Cerebellar nuclear complex (tissue), 1 donor: ENCODE results near the gene ATP10A.

Experiments
- DNase-seq, 2 experiments: peaks; one replicate each; lab custom pipeline; 2025; lab: John Stamatoyannopoulos, UW

The ATP10A gene

DNA sequence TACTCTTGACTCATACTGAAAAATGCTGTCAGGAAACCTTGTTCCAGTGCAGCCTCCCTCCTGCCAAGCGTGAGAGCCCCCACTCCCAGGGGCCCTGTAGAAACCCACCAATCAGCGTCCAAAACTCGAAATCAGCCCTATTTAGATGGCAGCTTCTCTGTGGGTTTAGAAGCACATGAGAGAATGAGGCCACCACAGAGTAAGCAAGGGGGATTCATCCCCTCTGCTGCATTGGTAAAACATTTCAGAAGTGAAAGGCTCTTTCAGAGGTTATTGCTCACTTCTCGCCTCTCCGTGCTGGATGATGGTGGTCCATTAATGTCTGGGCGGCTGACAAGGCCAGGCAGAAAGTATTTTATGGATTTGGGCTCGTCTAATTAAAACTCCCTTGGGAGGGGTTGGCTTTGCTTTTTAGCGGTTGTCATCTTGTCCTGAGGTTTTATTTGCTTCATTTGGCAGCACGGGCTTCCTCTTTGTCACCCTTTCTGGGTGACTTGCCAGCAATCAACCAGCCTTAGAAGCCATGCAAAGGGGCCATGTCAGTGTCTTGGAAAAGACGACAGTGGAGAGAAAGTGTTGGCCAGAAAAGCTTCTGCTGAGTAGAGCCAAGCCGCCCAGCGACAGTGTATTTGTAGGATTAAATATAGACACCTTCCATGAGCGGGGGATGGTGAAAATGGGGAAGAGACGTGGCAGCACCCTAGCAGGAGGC, 145.5 kb downstream of the ATP10A start:
- no peak for DNase-seq

DNA sequence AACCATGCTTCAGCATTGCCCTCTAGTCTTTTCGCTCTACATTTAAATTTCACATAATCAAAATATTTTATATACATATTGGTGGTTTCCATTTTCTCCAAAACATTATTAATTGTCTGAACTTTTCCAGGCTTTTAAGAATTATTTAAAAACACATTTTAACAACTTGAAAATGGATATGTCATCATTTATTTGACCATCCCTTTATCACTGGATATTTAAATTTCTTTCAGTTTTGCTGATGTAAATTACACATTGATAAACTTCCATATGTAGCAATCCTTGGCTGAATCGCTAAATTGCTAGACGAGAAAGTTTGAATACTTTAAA, 146.0 kb downstream of the ATP10A start:
- DNase-seq: no peak

DNA sequence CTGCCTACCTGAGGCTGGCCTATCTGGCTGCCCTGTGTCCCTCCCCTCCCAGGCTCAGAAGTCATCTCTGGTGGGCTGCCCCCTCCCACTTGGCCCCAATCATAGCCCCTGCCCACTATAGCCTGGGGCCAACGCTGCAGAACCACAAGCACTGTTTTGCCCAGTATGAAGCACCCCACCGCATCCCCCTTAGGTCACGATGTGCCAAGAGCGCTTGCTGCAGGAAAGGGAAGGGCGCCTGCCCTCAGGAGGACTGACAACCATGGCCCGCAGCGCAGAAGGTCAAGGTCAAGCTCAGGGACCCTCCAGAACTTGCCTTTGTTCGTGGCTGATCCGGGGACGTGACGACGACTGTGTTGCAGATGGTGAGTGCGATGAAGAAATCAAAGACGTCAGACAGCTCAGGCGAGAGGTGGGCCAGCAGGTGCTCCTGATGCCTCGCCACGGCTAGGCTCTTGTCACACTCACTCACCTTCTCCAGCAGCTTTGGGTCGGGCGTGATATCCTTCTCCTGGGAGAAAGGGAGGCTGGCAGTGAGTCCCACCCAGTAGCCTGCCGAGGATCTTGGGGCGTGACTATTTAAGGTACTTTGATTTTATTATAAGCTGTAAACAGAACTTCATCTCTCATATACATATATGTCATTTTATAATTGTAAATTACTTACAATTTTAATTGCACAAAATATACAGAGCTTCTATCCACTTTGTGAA, 146.6 kb downstream of the ATP10A start:
- DNase-seq: no peak

DNA sequence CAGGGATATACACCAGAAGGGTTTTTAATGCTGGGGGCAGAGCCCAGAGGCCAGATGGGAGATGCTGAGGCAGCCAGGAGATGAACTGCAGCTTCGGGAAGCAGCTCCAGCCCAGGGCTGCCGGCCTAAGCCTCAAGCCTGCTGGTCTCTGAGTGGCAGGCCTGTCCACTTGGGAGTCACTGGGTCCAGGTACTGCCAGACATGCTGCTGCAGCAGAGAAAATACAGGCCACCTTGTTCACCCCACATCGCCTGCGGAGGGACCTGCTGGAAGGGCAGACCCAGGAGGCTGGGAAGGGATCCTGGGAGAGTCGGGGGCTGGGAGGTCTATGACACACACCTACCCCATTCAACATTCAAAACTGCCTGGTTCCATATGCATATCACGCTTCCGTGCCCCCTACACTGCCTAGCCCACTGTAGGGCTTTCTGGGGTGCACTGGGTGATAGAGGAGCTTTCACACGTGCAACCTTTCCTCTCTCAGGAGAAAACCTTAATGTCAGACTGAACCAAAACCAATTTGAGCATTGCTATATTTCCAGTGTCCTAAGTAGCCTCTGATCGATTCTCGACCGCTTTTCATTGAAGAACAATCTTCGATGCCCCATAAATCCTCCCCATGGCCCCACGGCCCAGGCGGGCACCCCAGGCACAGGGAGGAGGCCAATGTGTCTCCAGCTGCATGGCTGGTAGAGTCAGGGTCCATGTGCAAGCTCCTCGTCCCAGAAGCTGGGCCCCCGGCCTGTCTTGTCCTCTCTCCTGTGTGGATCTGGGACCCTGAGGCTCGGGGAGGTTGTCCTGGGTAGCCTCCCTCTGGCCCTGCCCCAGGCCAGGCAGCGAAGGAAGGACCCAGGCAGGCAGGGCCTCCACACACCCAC, 147.4 kb downstream of the ATP10A start:
- DNase-seq: no peak

DNA sequence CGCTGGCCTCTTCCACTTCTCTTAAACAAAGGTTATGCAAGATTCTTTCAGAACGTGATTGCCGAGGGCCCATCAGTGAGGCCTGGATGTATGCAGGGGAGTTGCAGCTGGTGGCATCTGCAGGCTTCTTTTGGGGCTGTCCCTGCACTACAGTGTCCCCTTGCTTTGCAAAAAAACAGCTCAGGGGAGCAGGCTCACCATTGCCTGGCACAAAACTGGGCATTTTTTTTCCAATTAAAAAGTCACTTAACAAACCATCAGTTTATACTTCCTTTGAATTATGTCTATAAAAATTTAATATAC, 148.6 kb downstream of the ATP10A start:
- no peak for DNase-seq

DNA sequence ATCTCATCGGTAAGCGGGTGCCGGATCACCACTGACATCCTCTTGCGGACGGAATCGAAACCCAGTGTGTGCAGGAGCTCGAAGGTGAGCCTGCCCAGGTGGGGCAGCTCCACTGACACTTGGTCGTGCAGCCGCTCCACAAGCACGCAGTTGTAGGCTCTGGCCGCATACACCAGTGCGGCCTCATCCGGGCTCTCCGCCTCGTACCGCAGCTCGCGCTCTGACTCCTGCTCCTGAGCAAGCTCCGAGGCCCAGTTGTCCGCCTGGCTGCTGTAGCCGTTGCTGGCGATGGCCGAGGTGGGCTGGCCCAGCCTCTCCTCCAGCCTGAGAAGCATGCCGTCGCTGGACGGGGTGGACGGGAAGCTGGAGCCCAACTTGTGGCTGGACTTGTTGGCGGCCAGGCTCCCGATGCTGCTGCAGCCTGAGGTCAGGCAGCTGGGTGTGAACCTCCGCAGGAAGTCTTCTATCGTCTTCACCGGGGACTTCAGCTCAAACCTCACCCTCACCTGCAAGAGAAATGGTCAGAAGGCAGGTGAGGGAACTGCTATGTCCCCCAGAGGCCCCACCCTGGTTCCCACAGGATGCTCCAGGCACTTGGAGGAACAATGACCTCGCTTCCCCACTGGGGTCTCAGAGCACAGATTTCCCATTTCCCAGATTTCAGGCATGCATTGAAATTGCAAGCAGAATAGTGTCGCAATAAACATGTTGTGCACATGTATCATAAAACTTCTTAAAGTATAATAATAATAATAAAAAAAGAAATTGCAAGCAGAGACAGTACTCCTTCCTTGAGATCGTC, 149.2 kb downstream of the ATP10A start:
- DNase-seq: no peak

DNA sequence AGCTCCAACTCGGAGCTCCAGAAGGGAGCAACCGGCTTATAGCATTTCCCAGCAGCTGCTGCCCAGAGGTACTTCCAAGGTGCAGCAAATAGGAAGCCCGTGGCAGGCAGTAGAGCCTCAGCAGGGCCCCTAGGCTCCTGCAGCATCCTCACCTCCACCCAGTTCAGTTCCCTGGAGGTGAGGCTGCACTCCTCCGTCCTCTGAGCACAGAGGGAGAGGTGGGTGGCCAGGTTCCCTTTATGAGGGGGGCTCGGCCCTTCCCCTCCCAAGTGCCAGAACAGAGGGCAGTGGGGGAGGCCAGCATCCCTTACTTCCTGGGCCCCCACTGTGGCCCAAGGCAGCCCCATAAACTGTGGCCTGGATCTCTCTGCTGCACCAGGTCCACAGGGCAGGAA, 150.2 kb downstream of the ATP10A start:
- no peak for DNase-seq

DNA sequence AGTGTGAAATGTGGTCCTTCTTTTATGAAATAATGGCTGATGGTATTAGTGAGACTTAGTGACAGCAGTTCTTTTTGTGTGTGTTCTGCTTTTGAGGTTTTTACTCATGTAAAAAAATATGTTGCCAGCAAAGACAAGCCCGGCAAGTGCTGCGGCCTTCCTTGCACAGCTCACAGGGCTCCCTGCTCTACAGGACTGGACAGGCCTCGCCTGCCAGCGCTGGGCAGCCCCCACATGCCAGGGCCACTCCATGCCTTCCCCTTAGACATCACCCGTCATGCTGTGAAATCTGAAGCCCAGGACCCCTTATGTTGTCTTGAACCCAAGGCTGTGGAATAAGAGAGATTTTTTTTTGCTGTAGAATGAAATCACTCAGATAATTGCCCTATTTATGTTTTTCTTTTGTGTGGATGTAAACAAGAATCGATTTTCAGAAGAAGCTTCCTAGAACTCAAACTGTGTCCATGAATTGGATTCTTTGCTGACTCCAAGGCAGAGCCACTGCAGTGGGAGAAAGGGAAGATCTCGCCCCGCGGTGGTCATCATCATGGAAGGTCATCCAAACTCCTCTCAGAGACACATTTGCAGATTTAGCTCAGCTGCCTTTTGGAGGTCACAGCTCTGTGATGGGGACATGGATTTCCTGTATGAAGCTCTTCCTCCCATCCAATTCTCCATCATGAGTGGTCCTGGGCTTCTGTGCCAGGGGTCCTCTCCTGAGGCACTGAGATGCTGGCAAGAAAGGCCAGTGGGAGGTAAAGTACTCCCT, 150.8 kb downstream of the ATP10A start:
- no peak for DNase-seq

DNA sequence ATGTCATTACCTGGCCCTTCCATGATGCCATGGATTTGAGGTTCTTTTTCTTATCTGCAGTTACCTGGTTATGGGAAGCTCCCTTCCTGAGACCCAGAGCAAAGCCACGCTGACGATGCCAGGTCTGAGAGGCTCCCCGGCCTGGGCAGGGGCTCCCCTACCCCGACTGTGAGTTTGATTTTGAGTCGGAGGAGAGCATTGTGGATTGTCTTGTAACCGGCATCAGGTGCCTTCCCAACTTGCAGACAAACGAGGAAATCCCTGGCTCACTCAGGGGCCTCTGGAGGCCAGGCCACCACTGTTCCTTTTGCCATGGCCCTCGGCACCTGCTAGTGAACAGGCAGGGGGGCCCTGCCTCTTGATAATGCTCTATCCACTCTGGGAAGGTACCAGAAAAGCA, 151.4 kb downstream of the ATP10A start:
- no peak for DNase-seq

DNA sequence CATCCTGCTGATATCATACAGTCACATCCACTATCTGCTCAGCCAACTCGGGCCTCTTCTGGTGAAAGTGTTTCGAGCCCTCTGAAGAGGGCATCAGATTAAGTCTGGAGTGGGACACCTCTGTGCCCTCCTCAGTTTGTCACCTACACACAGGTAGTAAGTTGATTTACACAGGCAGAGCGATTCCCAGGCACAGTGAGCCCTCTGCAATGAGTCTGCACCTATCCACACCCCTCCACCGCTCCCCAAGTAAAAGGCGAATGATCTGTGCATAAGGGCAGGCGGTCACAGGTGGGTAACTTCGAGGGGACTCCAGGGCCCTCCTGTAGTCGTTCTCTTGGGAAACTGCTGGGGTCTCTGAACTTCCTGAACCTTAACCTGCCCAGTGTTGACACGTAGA, 152.0 kb downstream of the ATP10A start:
- DNase-seq: no peak

DNA sequence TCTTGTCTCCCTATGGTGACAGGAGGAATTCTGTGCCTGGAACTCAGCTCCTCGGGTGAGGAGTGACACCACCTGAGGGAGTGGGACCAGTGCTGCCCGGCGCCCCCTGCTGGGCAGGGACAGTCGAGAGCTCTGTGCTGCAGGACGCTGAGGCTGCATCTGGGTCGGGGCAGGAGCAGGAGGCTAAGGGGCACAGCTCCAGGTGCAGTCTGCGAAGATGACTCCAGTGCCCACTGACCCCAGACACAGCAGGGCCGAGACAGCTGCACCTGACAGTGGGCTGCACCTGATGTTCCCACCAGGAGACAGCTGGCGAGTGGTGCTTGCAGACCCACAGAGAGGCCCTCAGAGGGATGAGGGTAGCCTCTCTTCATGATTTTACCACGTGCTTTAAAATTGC, 152.9 kb downstream of the ATP10A start:
- no peak for DNase-seq

DNA sequence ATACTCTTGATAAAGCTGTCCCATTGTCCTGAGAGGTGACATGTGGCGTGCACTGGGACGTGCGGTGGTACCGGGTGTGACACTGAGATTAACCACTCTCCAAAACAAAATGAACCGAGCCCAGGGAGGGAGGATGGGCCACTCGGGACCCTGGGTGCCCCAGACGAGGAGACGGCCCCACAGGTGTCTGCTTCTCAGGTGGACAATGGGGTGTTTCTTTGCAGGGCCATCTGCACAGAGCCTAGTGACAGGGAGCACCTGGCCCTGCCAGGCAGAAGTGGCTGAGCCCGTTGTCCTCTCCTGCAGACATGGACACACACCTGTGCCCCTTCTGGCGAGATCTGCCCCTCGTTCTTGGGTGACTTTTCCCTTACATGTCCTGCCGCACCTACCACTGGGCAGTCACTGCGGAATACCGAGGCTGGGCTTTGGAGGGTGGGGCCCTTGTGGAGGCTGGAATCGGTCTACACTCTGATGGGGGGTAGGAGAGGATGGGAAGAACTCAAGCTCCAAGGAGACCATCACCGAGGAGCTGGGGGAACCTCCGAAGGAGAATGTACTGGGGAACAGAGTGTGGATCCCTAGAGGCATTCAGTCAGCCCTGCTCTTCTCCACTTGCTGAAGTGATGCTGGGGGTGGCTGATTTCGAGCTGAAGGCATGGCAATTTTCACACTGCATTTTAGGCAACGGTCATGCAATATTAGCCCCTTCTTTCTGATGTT, 153.5 kb downstream of the ATP10A start:
- no peak for DNase-seq

DNA sequence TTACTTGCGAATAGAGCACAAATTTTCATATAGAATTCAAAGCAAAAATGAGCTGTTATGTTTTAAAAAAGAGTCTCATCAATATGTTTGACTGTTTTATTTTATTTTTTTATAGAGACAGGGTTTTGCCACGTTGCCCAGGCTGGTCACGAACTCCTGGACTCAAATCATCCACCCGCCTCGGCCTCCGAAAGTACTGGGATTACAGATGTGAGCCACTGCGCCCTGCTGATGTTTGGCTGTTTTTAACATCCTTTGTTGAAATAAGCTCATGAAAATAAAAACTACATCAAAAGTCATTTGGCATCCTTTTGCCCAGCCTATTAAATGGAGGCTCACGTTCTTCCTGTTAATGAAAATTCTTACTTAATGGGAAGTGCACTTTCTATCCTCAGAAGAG, 154.7 kb downstream of the ATP10A start:
- no peak for DNase-seq

DNA sequence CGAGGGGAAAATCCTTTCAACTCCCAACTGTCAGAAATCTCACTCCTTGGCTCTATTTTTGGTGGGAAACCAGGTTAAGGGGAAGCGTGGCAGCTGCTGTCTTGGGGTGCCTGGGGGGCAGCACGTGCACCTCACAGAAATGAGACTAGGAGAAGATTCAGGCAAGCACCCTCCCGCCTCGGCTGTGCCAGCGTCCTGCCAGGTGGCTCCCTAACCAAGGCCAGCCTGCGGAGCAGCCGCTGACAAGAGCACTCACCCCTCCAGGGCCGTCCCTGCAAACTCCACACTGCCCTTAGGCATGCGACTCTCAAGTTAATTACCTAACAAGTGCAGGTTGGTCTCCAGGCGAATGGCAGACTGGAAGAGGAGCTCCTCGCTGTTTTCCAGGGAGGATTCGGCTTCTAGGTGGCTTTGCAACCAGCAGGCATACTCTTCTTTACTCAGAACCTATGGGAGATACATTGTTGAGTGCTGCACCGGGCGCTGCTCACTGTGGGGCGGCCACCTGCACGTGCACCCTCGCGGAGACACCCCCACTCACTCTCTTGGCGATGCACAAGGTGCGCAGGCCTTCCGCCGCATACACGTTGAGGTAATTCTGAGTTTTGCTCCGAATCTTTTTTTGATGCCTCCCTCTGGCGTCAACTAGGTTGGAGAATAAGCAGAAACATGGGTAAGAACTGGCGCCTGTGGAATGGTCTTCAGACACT, 155.3 kb downstream of the ATP10A start:
- no peak for DNase-seq

DNA sequence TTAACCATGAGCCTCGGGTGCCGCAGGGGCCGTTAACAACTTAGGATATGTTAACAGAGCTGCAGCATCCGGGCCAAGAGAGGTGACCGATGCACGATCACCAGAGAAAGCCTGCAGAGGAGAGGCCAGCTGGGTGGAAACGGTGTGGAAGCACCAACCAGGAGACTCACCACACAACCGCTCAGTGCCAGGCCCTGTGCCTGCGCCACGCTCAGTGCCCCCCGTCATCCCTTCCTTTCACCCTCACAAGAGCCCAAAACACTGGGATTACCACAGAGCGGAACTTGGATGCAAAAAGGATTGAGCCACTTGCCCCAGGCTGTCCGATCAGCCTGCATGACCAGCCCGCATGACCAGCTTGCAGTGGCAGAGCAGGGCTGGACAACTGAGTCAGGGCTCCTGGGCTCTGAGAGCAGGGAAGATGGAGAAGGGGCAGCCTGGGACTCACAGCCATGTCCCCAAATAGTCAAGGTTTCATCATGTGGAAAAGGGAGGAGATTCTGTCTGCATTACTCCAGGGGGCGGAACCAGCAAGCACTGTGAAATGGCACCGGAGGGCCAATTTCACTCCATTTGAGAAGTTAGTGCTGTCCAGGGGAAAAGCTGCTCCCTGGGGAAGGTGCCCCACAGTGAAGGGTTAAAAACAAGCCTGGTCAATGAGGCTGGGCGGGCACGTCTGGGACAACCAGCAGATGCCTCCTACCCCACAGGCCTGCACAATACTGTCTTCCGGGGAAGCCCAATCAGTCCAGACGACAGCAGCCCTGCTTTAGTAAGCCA, 156.8 kb downstream of the ATP10A start:
- no peak for DNase-seq

DNA sequence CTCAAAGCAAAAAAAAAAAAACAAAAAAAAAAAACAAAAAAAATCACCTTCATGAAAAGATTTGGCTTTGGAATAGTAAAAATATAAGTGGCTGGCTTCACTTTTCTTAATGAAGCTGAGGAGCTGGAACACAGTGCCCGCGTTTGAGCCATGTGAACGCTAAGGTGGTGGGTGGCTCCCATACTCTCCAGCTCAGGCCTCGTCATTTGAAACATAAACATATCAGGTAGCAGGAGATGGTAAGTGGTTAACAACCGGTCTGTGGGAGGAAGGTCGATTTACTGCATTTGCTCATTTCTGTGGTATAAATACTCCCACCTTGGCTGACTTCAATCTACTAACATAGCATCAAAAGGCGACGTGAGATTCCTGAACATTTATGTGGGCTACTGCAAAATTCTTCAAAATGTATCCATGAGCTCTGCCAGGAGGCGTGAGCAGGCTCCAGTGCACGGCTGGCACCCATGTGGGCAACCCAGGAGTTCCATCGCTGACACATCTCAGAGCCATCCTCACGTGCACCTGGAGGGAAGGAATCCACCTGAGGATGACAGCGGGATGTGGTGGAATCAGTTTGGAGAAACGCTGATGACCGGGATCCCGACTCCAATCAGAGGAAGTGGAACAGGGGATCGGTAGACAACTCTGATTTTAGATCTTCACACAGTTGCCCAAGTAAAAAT, 157.6 kb downstream of the ATP10A start:
- DNase-seq: no peak

DNA sequence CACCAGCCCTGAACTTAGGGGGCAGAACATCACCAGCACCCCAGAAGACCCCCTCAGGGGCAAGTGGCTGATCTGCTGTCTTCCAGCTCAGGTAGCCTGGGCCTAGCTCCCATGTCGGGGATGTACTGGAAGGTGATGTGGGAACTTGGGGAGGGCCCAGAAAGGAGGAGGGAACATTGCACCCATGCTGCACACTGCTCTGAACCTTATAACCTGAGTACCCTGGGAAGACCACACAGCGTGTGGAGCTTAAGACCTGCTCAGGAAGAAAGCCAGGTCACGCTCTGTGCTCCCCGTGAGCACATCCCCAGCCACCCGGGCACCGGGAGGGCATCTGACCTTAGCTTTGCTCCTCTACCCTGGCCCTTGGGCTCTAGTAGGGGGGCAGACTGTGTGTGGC, 159.4 kb downstream of the ATP10A start:
- no peak for DNase-seq

DNA sequence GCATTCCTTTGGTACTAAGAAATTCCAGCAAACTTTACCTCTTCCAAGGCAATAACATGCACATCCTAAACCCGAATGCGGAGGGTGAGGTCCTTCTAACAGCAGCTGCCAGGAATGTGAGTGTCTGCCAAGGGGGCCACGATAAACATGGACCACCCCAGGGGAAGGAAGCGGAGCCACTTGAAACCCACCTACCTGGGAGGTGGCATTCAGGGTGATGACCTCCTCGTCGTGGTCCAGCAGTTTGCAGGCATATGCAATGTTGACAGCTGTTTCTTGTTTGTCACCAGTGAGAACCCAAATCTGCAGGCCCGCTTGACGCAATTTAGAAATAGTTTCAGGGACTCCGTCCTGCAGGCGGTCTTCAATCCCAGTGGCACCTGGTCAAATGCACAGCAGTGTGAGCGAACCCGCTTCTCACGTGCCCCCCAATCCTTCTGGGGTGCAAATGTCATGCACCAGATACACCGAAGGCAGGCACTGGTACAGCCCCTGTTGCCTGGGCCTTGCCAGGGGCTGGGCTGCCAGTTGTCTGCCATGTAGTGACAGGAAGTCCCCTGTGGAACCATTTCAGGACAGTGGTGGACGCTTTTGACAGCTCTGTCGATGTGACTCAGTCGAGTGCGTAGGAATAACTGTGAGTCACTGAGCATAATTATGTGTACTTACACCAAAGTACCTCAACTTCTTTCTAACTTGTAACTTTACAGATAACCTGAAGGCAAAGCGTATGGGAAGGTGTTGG, 161.2 kb downstream of the ATP10A start:
- no peak for DNase-seq
